GM23338 (cell line): ENCODE data around the gene NUP43. TPM values are rescaled to one million over a fixed set of nuclear protein-coding genes. Genes with fewer than 3 reads are reported as not detected.
A peak's percentile ranks its signal among the peaks of the same experiment; 100 is the strongest.

Experiments
- ATAC-seq: fragments of 200-7000 bp; cut with Tn5 transposase; 3 replicates; pipeline ENCODE4 v1.9.1; 2020
- DNase-seq: peaks from one replicate; pipeline ENCODE4 v3.0.0-alpha.2; 2015; ENCODE audit warnings: low spot score
- H2AFZ ChIP-seq: fragments of 200-600 bp; sonication (generic); 2 replicates; pipeline ENCODE4 v1.8.0; 2016; ENCODE audit warnings: antibody characterized with exemption, mild to moderate bottlenecking, moderate library complexity
- H3F3A ChIP-seq: fragments of 200-600 bp; sonication (generic); replicated peaks from 2 replicates; pipeline ENCODE4 v1.8.0; 2017; ENCODE audit warnings: antibody characterized with exemption, mixed run types, low read depth
- H3K27ac ChIP-seq: fragments of 200-600 bp; sonication (generic); 2 replicates; pipeline ENCODE4 v1.6.1; 2016; ENCODE audit warnings: low read depth
- H3K27me3 ChIP-seq: fragments of 200-600 bp; sonication (generic); 2 replicates; pipeline ENCODE4 v1.8.0; 2016; ENCODE audit warnings: mild to moderate bottlenecking, mixed run types, moderate library complexity; ENCODE audit not compliant: insufficient read depth
- H3K36me3 ChIP-seq: fragments of 200-600 bp; sonication (generic); 2 replicates; pipeline ENCODE4 v1.8.0; 2016; ENCODE audit warnings: mild to moderate bottlenecking; ENCODE audit not compliant: insufficient read depth
- H3K4me1 ChIP-seq: fragments of 200-600 bp; sonication (generic); 2 replicates; pipeline ENCODE4 v1.8.0; 2016; ENCODE audit warnings: mild to moderate bottlenecking, moderate library complexity; ENCODE audit not compliant: insufficient read depth
- H3K4me2 ChIP-seq: fragments of 200-600 bp; sonication (generic); 2 replicates; pipeline ENCODE4 v1.7.1; 2017; ENCODE audit warnings: mixed run types
- H3K4me3 ChIP-seq: fragments of 200-600 bp; sonication (generic); 2 replicates; pipeline ENCODE4 v1.6.1; 2016; ENCODE audit warnings: mixed run types
- H3K79me2 ChIP-seq: fragments of 200-600 bp; sonication (generic); replicated peaks from 2 replicates; pipeline ENCODE4 v1.8.0; 2017; ENCODE audit warnings: mild to moderate bottlenecking; ENCODE audit not compliant: insufficient read depth
- H3K9me2 ChIP-seq: fragments of 200-600 bp; sonication (generic); 2 replicates; pipeline ENCODE4 v1.8.0; 2017; ENCODE audit not compliant: insufficient read depth
- H4K20me1 ChIP-seq: fragments of 200-600 bp; sonication (generic); replicated peaks from 2 replicates; pipeline ENCODE4 v1.8.0; 2017; ENCODE audit warnings: mild to moderate bottlenecking; ENCODE audit not compliant: insufficient read depth
- H3K27ac Mint-ChIP-seq: 2 replicates; pipeline ENCODE4 v1.8.0; 2020; ENCODE audit warnings: inconsistent platforms, mild to moderate bottlenecking, moderate library complexity, mixed read lengths
- H3K27me3 Mint-ChIP-seq: 3 replicates; pipeline ENCODE4 v1.8.0; 2022; ENCODE audit warnings: low read depth, mild to moderate bottlenecking, moderate library complexity, mixed read lengths, inconsistent platforms; ENCODE audit not compliant: insufficient read depth, poor library complexity
- H3K36me3 Mint-ChIP-seq: 3 replicates; pipeline ENCODE4 v1.8.0; 2021; ENCODE audit warnings: low read depth, mild to moderate bottlenecking, inconsistent platforms, moderate library complexity, mixed read lengths
- H3K4me1 Mint-ChIP-seq: 3 replicates; pipeline ENCODE4 v1.8.0; 2020; ENCODE audit warnings: mild to moderate bottlenecking, inconsistent platforms, mixed read lengths
- H3K4me3 Mint-ChIP-seq: 3 replicates; pipeline ENCODE4 v1.8.0; 2021; ENCODE audit warnings: moderate library complexity, mild to moderate bottlenecking, inconsistent platforms, mixed read lengths
- H3K9me3 Mint-ChIP-seq: 3 replicates; pipeline ENCODE4 v1.8.0; 2020; ENCODE audit warnings: moderate library complexity, mild to moderate bottlenecking, inconsistent platforms, mixed read lengths
- CREB1 ChIP-seq: fragments of 250-450 bp; sonication (Bioruptor Pico); IDR thresholded peaks from 2 replicates; pipeline ENCODE4 v1.5.0; 2020; ENCODE audit warnings: low read depth, mild to moderate bottlenecking, moderate library complexity
- CTCF ChIP-seq, 2 experiments: fragments of 200-600 bp in 1 of 2; sonication (generic) in 1 of 2; conservative IDR thresholded peaks; 2 replicates each; pipeline versions ENCODE4 v1.5.1 to v1.6.1; 2016 to 2017; ENCODE audit warnings: antibody characterized with exemption in 2 of 2, low read depth in 2 of 2, mild to moderate bottlenecking in 2 of 2, moderate library complexity in 1 of 2
- ETS1 ChIP-seq: IDR thresholded peaks from 2 replicates; pipeline ENCODE4 v1.6.1; 2016; ENCODE audit warnings: antibody characterized with exemption
- JUNB ChIP-seq: IDR thresholded peaks from one replicate; pipeline ENCODE4 v1.6.1; 2016; ENCODE audit warnings: antibody characterized with exemption; ENCODE audit not compliant: unreplicated experiment
- NANOG ChIP-seq: IDR thresholded peaks from 2 replicates; pipeline ENCODE4 v1.6.1; 2016; ENCODE audit warnings: antibody characterized with exemption, borderline replicate concordance
- POLR2AphosphoS5 ChIP-seq: IDR thresholded peaks from 2 replicates; pipeline ENCODE4 v1.6.1; 2016; ENCODE audit warnings: antibody characterized with exemption, low read depth
- REST ChIP-seq: IDR thresholded peaks from one replicate; pipeline ENCODE4 v1.6.1; 2018; ENCODE audit warnings: antibody characterized with exemption; ENCODE audit not compliant: unreplicated experiment
- STAT1 ChIP-seq: IDR thresholded peaks from one replicate; pipeline ENCODE4 v1.6.1; 2016; ENCODE audit warnings: antibody characterized with exemption; ENCODE audit not compliant: unreplicated experiment
- ZNF114 ChIP-seq: fragments of 250-450 bp; sonication (Bioruptor Pico); IDR thresholded peaks from 2 replicates; pipeline ENCODE4 v1.5.0; 2020; ENCODE audit warnings: mild to moderate bottlenecking, moderate library complexity
- ZNF331 ChIP-seq: fragments of 250-450 bp; sonication (Bioruptor Pico); IDR thresholded peaks from 2 replicates; pipeline ENCODE4 v1.5.0; 2020; ENCODE audit warnings: low read depth, mild to moderate bottlenecking, moderate library complexity
- ZNF462 ChIP-seq: fragments of 250-450 bp; sonication (Bioruptor Pico); IDR thresholded peaks from 2 replicates; pipeline ENCODE4 v1.5.0; 2020; ENCODE audit warnings: mild to moderate bottlenecking, moderate library complexity
- polyA plus RNA-seq: library from polyadenylated mRNA; unstranded; fragments of >200 nt; fragmentation: Nextera tagmentation; extraction: Ambion mirVana; gene quantifications from 2 replicates; pipeline ENCODE4 v1.2.1, GENCODE V29; 2016
- total RNA-seq: library from RNA; depleted of rRNA; stranded (reverse); fragments of >200 nt; shearing (Covaris generic); gene quantifications from 2 replicates; pipeline ENCODE4 v1.2.3, GENCODE V29; 2014

Gene NUP43
- total and polyA plus RNA-seq, 2 experiments from 2014 or later: 23.4 to 71.8 TPM

GRCh38 chr6:149761438-149761837 is 15.1 kb upstream of the NUP43 start (continued):
- no peak for TF ChIP-seq ZNF331 (CRISPR knock-in tag)

GRCh38 chr6:149756261-149756636 is 9.9 kb upstream of the NUP43 start:
- H3K27ac Mint-ChIP-seq: no peak overlapping the region
- H3K36me3 Mint-ChIP-seq: no peaks in the 10 kb centered on the region
- TF ChIP-seq REST (no peak), ETS1 (no peak), JUNB (no peak), NANOG (no peak), STAT1 (no peak), POLR2AphosphoS5 (no peak), ZNF331 (CRISPR knock-in tag) (no peak), CREB1 (no peak), ZNF114 (CRISPR knock-in tag) (no peak), ZNF462 (CRISPR knock-in tag) (no peak), CTCF (conservative IDR thresholded peaks at IDR 0.05; ENCODE audit: low read depth in 2 of 2) (no peak)
- no peaks in the 10 kb centered on the region for H3K27me3 ChIP-seq
- H3K4me3 Mint-ChIP-seq: no peak overlapping the region
- H3K4me3 ChIP-seq: no peak overlapping the region
- H3K79me2 ChIP-seq: peaks cover 99% of the 10 kb centered on the region
- no peaks in the 10 kb centered on the region for H3K27me3 Mint-ChIP-seq
- peaks cover 25% of the 10 kb centered on the region for H4K20me1 ChIP-seq
- no peaks in the 10 kb centered on the region for H3K4me1 ChIP-seq
- H3K36me3 ChIP-seq: no peaks in the 10 kb centered on the region
- no peak for ATAC-seq
- no peaks in the 10 kb centered on the region for H3K9me2 ChIP-seq
- no peaks in the 10 kb centered on the region for H3K4me1 Mint-ChIP-seq
- no peak overlapping the region for H3K4me2 ChIP-seq
- peaks cover 7% of the 10 kb centered on the region; the same call in 1 of the 2 replicates for H3F3A ChIP-seq
- H3K27ac ChIP-seq: peak overlapping the region; percentile 55; the same call in 1 of the 2 replicates
- H3K9me3 Mint-ChIP-seq: no peaks in the 10 kb centered on the region
- DNase-seq: no peak
- H2AFZ ChIP-seq: no peak overlapping the region
